Astrocyte (in vitro differentiated cells and primary cell): ENCODE results near the gene ADIPOQ.
"Not testable (repeated sequence)": the region's sequence is repeated elsewhere in the genome, so short reads cannot be mapped to it uniquely, and the experiment has no call there.

ENCODE experiments used
- EZH2 ChIP-seq: IDR thresholded peaks from 2 replicates; pipeline ENCODE4 v1.6.1; 2012; ENCODE audit warnings: mild to moderate bottlenecking, low read length, inconsistent platforms; ENCODE audit not compliant: insufficient read depth
- TF ChIP-seq, protein P1 (sequence below): IDR thresholded peaks from 2 replicates; pipeline ENCODE4 v1.5.1; 2011; ENCODE audit warnings: low read depth, mild to moderate bottlenecking, inconsistent platforms, low read length, moderate library complexity; ENCODE audit not compliant: insufficient read depth

DNA sequence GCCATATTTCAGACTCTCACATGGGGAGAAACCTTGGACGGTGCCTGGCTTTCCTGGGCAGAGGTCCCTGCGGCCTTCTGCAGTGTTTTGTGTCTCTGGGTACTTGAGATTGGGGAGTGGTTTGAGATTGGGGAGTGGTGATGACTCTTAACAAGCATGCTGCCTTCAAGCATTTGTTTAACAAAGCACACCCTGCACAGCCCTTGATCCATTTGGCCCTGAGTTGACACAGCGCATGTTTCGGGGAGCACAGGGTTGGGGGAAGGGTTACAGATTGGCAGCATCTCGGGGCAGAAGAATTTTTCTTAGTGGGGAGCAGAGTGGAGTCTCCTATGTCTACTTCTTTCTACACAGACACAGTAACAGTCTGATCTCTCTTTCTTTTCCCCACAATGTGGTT is 23.6 kb downstream of the ADIPOQ start:
- TF ChIP-seq, protein P1, sequence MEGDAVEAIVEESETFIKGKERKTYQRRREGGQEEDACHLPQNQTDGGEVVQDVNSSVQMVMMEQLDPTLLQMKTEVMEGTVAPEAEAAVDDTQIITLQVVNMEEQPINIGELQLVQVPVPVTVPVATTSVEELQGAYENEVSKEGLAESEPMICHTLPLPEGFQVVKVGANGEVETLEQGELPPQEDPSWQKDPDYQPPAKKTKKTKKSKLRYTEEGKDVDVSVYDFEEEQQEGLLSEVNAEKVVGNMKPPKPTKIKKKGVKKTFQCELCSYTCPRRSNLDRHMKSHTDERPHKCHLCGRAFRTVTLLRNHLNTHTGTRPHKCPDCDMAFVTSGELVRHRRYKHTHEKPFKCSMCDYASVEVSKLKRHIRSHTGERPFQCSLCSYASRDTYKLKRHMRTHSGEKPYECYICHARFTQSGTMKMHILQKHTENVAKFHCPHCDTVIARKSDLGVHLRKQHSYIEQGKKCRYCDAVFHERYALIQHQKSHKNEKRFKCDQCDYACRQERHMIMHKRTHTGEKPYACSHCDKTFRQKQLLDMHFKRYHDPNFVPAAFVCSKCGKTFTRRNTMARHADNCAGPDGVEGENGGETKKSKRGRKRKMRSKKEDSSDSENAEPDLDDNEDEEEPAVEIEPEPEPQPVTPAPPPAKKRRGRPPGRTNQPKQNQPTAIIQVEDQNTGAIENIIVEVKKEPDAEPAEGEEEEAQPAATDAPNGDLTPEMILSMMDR: not testable (repeated sequence)
- not testable (repeated sequence) for TF ChIP-seq EZH2
